ENCODE results near the gene MTF2. TPM values are rescaled to one million over a fixed set of nuclear protein-coding genes. Genes with fewer than 3 reads are reported as not detected.

Gene MTF2
- total and polyA plus RNA-seq, 9 of the 15 experiments (the other 6 are each of a cell fraction or from before 2014, with no cell fraction given) = 29.3 to 124 (median 57.7) TPM

- TF ChIP-seq THAP12 (CRISPR knock-in tag; IDR thresholded peaks at IDR 0.05) = peak; percentile 93
- TF ChIP-seq POLR2G (IDR thresholded peaks at IDR 0.05; ENCODE audit: low read depth, low read length) = peak; percentile 98
- 0 out of 2 replicates have a peak, but pooled peaks have one; percentile 70 for TF ChIP-seq KLF13 (tag; IDR thresholded peaks at IDR 0.05; ENCODE audit: borderline replicate concordance, low read depth)
- peak; percentile 67; the same call in 1 of the 2 replicates for TF ChIP-seq ZBTB40 (IDR thresholded peaks at IDR 0.05)
- TF ChIP-seq ZBTB40 (CRISPR knock-in tag; IDR thresholded peaks at IDR 0.05) = peak; percentile 50; the same call in 1 of the 2 replicates
- TF ChIP-seq SIN3A (IDR thresholded peaks at IDR 0.05; ENCODE audit: borderline replicate concordance in 2 of 2, control insufficient read depth in 1 of 2, low read depth in 2 of 2, low read length in 2 of 2) = peak; percentile 58 to 63; a peak in 1 of 4 replicates
- peak; percentile 83 to 86; a peak in 3 of 4 replicates for TF ChIP-seq TEAD1 (CRISPR knock-in tag; IDR thresholded peaks at IDR 0.05)
- TF ChIP-seq PHF21A (IDR thresholded peaks at IDR 0.05; ENCODE audit: borderline replicate concordance, low read depth) = peak; percentile 88
- no peak for TF ChIP-seq TSC22D4 (tag; IDR thresholded peaks at IDR 0.05)
- peak; percentile 45 for TF ChIP-seq PRDM10 (IDR thresholded peaks at IDR 0.05; ENCODE audit: partially characterized antibody)
- peak; percentile 79; the same call in 1 of the 2 replicates for TF ChIP-seq GTF2F1 (IDR thresholded peaks at IDR 0.05; ENCODE audit: low read depth, low read length)
These were observed at the start of gene MTF2 (continued) for GRCh38 chr1:93078986-93079654.

Measured in K562 (cell line).